ENCODE data around the gene GOLPH3. TPM values are rescaled to one million over a fixed set of nuclear protein-coding genes. Genes with fewer than 3 reads are reported as not detected.
A peak's percentile ranks its signal among the peaks of the same experiment; 100 is the strongest.
"Not testable (repeated sequence)": the region's sequence is repeated elsewhere in the genome, so short reads cannot be mapped to it uniquely, and the experiment has no call there.

Gene GOLPH3
- total RNA-seq, 1 donor from 2014 or later: 60.1 TPM

- TF ChIP-seq CTCF (IDR thresholded peaks at IDR 0.05): no peak
- Mint-ChIP-seq H3K4me3 (no peak overlapping the region), H3K36me3 (ENCODE audit: low read depth) (peaks cover 66% of the 10 kb centered on the region), H3K27ac (no peak overlapping the region), H3K9me3 (no peaks in the 10 kb centered on the region), H3K4me1 (peaks cover 7% of the 10 kb centered on the region), H3K27me3 (no peaks in the 10 kb centered on the region)
- CTCF ChIA-PET: no interaction called here
- intact Hi-C loops (cut with micrococcal nuclease): no loop called here
- ATAC-seq (ENCODE audit: low read depth): no peak
- POLR2A ChIA-PET: no interaction called here
- no peak for DNase-seq
Measured at GRCh38 chr5:32129074-32129598, 45.0 kb downstream of the GOLPH3 start.

- no peak for TF ChIP-seq CTCF (IDR thresholded peaks at IDR 0.05)
- CTCF ChIA-PET: no interaction called here
- no peak for DNase-seq
- Mint-ChIP-seq H3K9me3 (no peaks in the 10 kb centered on the region), H3K27me3 (no peaks in the 10 kb centered on the region), H3K4me1 (peaks cover 10% of the 10 kb centered on the region), H3K27ac (peak overlapping the region; percentile 35), H3K36me3 (ENCODE audit: low read depth) (peaks cover 68% of the 10 kb centered on the region), H3K4me3 (no peak overlapping the region)
- no peak for ATAC-seq (ENCODE audit: low read depth)
- POLR2A ChIA-PET: no interaction called here
- intact Hi-C loops (cut with micrococcal nuclease): no loop called here
Measured at GRCh38 chr5:32127711-32128110, 46.4 kb downstream of the GOLPH3 start.

- Mint-ChIP-seq H3K4me1 (peaks cover 11% of the 10 kb centered on the region), H3K9me3 (no peaks in the 10 kb centered on the region), H3K36me3 (ENCODE audit: low read depth) (peaks cover 70% of the 10 kb centered on the region), H3K27me3 (no peaks in the 10 kb centered on the region), H3K4me3 (no peak overlapping the region), H3K27ac (no peak overlapping the region)
- no peak for ATAC-seq (ENCODE audit: low read depth)
- ChIA-PET CTCF (no interaction called here), POLR2A (no interaction called here)
- TF ChIP-seq CTCF (IDR thresholded peaks at IDR 0.05): no peak
- DNase-seq: no peak
- intact Hi-C loops (cut with micrococcal nuclease): no loop called here
Measured at GRCh38 chr5:32126691-32127090, 47.4 kb downstream of the GOLPH3 start.

GRCh38 chr5:32123889-32124676 is 50.0 kb downstream of the GOLPH3 start:
- ChIA-PET POLR2A (no interaction called here), CTCF (no interaction called here)
- intact Hi-C loops (cut with micrococcal nuclease): no loop called here
- peak overlapping the region; percentile 27 for H3K27ac Mint-ChIP-seq
- DNase-seq: no peak
- peaks cover 72% of the 10 kb centered on the region for H3K36me3 Mint-ChIP-seq (ENCODE audit: low read depth)
- ATAC-seq (ENCODE audit: low read depth): no peak
- no peak overlapping the region for H3K4me3 Mint-ChIP-seq
- H3K9me3 Mint-ChIP-seq: no peaks in the 10 kb centered on the region
- H3K27me3 Mint-ChIP-seq: no peaks in the 10 kb centered on the region
- peaks cover 11% of the 10 kb centered on the region for H3K4me1 Mint-ChIP-seq
- no peak for TF ChIP-seq CTCF (IDR thresholded peaks at IDR 0.05)

- POLR2A ChIA-PET: no interaction called here
- intact Hi-C loops (cut with micrococcal nuclease): no loop called here
- no peaks in the 10 kb centered on the region for H3K9me3 Mint-ChIP-seq
- TF ChIP-seq CTCF (IDR thresholded peaks at IDR 0.05): no peak
- H3K36me3 Mint-ChIP-seq (ENCODE audit: low read depth): peaks cover 68% of the 10 kb centered on the region
- H3K27me3 Mint-ChIP-seq: no peaks in the 10 kb centered on the region
- ATAC-seq (ENCODE audit: low read depth): no peak
- H3K4me3 Mint-ChIP-seq: no peak overlapping the region
- DNase-seq: no peak
- peaks cover 8% of the 10 kb centered on the region for H3K4me1 Mint-ChIP-seq
- CTCF ChIA-PET: no interaction called here
- H3K27ac Mint-ChIP-seq: peak overlapping the region; percentile 19
Measured at GRCh38 chr5:32123058-32123805, 50.9 kb downstream of the GOLPH3 start.

GRCh38 chr5:32118922-32119321 is 55.2 kb downstream of the GOLPH3 start:
- peaks cover 78% of the 10 kb centered on the region for H3K36me3 Mint-ChIP-seq (ENCODE audit: low read depth)
- intact Hi-C loops (cut with micrococcal nuclease); H3K4me3 Mint-ChIP-seq; H3K4me1 Mint-ChIP-seq; H3K9me3 Mint-ChIP-seq; ATAC-seq (ENCODE audit: low read depth); POLR2A ChIA-PET; H3K27me3 Mint-ChIP-seq; CTCF ChIA-PET; DNase-seq; H3K27ac Mint-ChIP-seq: not testable (repeated sequence)
